Rectal smooth muscle tissue (tissue), 1 donor: ENCODE results near the gene PARD3B.

Experiments
- H3K27ac ChIP-seq: one replicate; pipeline ENCODE4 v1.7.0; 2013; ENCODE audit warnings: low read depth, low read length, inconsistent platforms
- H3K27me3 ChIP-seq: one replicate; pipeline ENCODE4 v1.7.0; 2013; ENCODE audit warnings: low read length; ENCODE audit not compliant: control insufficient read depth, insufficient read depth
- H3K36me3 ChIP-seq: one replicate; pipeline ENCODE4 v1.7.0; 2013; ENCODE audit warnings: low read length; ENCODE audit not compliant: control insufficient read depth, insufficient read depth
- H3K4me1 ChIP-seq: one replicate; pipeline ENCODE4 v1.7.0; 2013; ENCODE audit warnings: low read length; ENCODE audit not compliant: control insufficient read depth, insufficient read depth
- H3K4me3 ChIP-seq: one replicate; pipeline ENCODE4 v1.7.0; 2013; ENCODE audit warnings: low read length
- H3K9ac ChIP-seq: one replicate; pipeline ENCODE4 v1.7.0; 2013; ENCODE audit warnings: low read length

The PARD3B gene

DNA sequence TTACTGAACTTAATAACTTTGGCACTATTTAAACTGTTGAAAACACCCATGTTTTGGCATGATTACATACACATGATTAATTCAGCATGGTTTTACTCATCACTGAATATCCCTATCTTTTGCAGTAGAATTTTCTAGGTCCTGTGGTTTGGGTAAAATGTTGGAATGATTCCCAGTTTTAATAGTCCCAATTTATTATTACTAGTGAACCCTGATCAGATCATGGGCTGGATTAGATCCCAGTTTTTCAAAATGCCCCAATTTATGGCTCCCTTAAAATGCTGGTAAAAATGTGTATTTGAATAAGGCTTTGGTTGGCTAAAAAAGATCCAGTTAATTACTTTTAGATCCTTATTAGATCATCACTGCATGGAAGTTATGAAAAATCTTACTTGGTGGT lies 863.4 kb downstream of the PARD3B start:
- Histone ChIP-seq H3K9ac (no peak overlapping the region), H3K4me1 (no peaks in the 10 kb centered on the region), H3K27me3 (no peaks in the 10 kb centered on the region), H3K36me3 (no peaks in the 10 kb centered on the region), H3K27ac (no peak overlapping the region), H3K4me3 (no peak overlapping the region)

DNA sequence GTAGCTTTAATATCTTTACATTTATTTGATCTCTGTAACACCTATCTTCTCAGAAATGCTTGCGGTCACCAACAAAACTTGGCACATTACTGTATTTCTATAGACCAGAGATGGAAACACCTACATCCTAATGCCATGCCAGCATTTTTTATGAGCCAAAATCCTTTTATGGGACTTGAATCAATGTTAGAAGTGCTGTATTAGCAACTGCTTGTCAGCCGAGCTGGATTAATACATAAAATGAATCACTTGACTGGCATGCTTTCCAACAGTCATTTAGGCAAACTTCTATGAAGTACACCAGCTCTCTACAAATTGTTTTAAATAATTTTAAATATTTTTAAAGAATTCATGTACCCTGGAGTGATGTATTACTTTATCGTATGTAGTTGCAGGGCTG lies 864.1 kb downstream of the PARD3B start:
- H3K4me3 ChIP-seq: no peak overlapping the region
- no peaks in the 10 kb centered on the region for H3K27me3 ChIP-seq
- H3K4me1 ChIP-seq: no peaks in the 10 kb centered on the region
- H3K27ac ChIP-seq: no peak overlapping the region
- H3K9ac ChIP-seq: no peak overlapping the region
- H3K36me3 ChIP-seq: no peaks in the 10 kb centered on the region

DNA sequence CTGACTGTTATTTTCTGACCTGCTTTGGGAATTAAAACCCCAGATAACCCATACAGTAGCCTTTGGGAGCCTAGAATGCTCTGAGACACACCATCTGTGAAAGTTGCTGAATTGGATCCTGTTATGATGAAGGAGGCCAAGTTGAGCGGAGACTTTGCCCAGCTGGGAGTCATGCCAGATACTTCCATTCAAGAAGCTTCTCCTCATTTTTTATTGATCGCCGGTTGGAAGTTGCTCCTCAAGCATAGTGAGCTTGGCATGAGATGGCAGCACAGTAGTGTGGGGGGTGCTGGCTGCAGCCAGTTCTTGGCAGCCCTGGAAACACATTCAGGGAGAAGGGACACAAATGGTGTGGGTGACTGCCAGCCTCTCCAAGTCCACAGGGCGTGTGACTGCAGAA lies 866.3 kb downstream of the PARD3B start:
- Histone ChIP-seq H3K4me1 (no peaks in the 10 kb centered on the region), H3K4me3 (no peak overlapping the region), H3K27me3 (no peaks in the 10 kb centered on the region), H3K36me3 (no peaks in the 10 kb centered on the region), H3K9ac (no peak overlapping the region), H3K27ac (no peak overlapping the region)

DNA sequence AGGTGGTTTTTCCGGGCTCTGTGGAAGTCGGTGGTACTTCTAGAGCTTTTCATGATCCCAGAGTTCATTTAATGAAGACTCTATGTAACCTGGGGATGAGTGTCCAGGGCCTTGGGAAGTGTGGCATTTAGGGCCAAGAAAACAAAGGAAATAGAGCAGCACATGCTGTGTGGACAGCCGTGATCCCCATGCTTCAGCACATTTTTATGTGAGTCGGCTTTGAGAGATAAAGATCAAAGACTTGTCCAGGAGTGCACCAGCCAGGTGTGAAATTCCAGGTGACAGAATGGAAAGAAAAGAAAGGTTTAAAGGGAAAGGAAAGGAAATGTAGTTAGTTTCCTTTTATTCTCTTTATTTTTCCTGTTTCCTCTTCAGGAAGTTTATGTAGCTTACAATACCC lies 879.1 kb downstream of the PARD3B start:
- no peaks in the 10 kb centered on the region for H3K4me1 ChIP-seq
- H3K9ac ChIP-seq: no peak overlapping the region
- H3K36me3 ChIP-seq: no peaks in the 10 kb centered on the region
- no peak overlapping the region for H3K27ac ChIP-seq
- H3K27me3 ChIP-seq: no peaks in the 10 kb centered on the region
- H3K4me3 ChIP-seq: no peak overlapping the region

DNA sequence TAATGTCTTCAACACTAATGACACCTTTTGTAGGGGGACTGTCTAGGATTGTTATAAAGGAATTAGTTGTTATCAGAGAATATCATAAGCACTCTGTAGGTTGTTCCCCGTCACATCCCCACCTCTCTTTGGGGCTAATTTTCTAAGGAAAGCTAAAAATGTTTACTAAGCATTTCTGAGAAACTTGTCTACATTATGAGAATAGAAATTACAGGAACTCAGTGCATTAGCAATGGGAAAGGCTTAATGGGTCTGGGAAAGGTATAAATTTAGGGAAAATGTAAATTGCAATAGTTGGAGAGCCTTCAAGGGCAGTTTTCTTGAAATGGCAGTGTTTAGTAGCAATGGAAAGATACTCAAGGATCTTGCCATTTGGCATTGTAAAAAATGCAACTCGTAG lies 879.8 kb downstream of the PARD3B start:
- H3K4me1 ChIP-seq: no peaks in the 10 kb centered on the region

DNA sequence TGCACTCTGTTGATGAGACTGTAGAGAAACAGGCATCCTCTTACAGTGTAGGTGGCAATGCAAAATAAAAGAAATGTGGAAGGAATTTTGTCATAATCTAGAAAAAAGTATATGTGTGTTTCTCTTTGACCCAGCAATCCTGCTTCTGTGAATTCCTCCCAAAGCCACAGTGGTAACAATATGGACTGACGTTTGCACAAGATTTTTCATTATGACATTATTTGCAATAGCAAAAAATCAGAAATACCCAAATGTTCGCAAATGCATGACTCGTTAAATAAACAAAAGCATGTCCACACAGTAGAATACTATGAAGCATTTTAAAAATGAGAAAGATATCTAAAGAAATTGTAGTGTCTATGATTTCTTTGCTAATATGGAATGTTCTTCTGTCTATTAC lies 881.8 kb downstream of the PARD3B start:
- H3K27me3 ChIP-seq: no peaks in the 10 kb centered on the region
- H3K27ac ChIP-seq: no peak overlapping the region
- H3K36me3 ChIP-seq: no peaks in the 10 kb centered on the region
- no peak overlapping the region for H3K4me3 ChIP-seq
- no peaks in the 10 kb centered on the region for H3K4me1 ChIP-seq
- H3K9ac ChIP-seq: no peak overlapping the region

More for the DNA sequence above, 879.8 kb downstream of the PARD3B start:
- Histone ChIP-seq H3K36me3 (no peaks in the 10 kb centered on the region), H3K4me3 (no peak overlapping the region), H3K27ac (no peak overlapping the region), H3K27me3 (no peaks in the 10 kb centered on the region), H3K9ac (no peak overlapping the region)

DNA sequence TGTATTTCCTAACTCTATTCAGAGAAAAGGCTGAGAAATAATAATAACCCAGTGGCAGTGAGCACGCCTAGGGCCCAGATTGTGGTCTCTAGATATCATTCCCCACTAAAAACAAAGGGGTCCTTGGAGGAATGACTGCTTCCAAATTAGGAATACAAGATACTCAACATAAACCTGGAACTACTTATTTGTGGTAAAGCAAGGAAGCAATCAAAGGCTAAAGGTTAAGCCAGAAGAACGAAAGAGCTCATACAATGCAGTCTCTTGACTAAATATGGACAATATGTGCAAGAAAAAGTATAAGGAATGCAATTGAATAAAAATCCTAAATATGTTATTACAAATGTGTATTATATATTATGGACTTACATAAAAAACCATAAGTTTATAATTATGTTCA lies 883.5 kb downstream of the PARD3B start:
- Histone ChIP-seq H3K27me3 (no peaks in the 10 kb centered on the region), H3K4me3 (no peak overlapping the region), H3K36me3 (no peaks in the 10 kb centered on the region), H3K9ac (no peak overlapping the region), H3K4me1 (no peaks in the 10 kb centered on the region), H3K27ac (no peak overlapping the region)

DNA sequence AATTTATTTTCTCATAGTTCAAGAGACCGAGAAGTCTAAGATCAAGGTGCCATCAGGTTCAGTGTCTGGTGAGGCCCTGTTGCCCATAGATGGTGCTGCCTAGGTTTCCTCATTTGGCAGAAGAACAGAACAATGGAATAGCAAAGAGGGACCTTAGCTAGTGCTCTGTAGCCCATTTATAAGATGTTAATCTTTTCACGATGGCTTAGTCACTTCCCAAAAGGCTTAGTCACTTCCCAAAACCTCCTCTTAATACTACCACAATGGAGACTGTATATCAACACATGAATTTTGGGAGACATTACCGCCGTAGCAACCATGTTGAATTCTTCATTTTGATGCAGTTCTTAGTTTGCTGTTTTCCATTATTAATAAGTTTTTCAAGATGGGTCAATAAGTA lies 890.7 kb downstream of the PARD3B start:
- Histone ChIP-seq H3K4me3 (no peak overlapping the region), H3K9ac (no peak overlapping the region), H3K4me1 (no peaks in the 10 kb centered on the region), H3K36me3 (no peaks in the 10 kb centered on the region), H3K27ac (no peak overlapping the region), H3K27me3 (no peaks in the 10 kb centered on the region)

DNA sequence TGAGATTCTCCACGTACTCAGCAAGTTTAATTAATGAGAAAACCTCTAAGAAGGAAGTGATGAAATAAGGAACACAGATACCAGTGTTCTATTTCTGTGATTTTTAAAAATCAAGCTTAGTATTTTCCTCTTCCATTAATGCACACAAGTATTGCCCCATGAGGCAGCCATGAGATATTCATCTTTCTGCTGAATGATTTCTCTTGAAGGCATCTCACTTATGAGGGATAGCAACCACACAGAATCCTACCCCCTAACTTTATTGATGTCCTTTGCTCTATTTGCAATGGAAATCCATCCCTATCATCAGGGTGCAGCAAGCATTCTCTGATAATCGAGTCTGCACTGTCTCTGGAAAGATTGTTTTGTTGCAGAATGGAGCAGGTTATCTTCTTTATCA lies 893.0 kb downstream of the PARD3B start:
- H3K4me3 ChIP-seq: no peak overlapping the region
- H3K27ac ChIP-seq: no peak overlapping the region
- H3K27me3 ChIP-seq: no peaks in the 10 kb centered on the region
- H3K36me3 ChIP-seq: no peaks in the 10 kb centered on the region
- H3K4me1 ChIP-seq: no peaks in the 10 kb centered on the region
- no peak overlapping the region for H3K9ac ChIP-seq

DNA sequence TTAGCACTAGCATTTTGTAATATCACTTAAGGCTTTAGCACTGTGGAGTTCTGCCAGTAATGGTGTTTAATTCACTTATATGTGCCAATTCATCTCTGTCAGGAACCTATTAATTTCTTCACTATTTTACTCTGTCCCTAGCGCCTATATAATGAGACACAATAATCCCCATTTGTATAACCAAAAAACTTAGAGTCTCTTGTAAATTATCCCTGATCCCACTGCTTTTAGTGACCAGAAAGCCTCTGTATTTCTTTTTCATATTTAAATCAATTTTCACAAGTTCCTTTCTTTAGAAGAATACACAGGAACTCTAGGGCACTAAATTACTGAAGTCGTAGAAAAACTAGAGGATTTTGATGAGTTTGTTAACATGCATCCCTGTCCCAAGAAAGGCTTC lies 894.3 kb downstream of the PARD3B start:
- H3K9ac ChIP-seq: no peak overlapping the region
- H3K4me3 ChIP-seq: no peak overlapping the region
- H3K27me3 ChIP-seq: no peaks in the 10 kb centered on the region
- no peak overlapping the region for H3K27ac ChIP-seq
- no peaks in the 10 kb centered on the region for H3K4me1 ChIP-seq
- no peaks in the 10 kb centered on the region for H3K36me3 ChIP-seq

DNA sequence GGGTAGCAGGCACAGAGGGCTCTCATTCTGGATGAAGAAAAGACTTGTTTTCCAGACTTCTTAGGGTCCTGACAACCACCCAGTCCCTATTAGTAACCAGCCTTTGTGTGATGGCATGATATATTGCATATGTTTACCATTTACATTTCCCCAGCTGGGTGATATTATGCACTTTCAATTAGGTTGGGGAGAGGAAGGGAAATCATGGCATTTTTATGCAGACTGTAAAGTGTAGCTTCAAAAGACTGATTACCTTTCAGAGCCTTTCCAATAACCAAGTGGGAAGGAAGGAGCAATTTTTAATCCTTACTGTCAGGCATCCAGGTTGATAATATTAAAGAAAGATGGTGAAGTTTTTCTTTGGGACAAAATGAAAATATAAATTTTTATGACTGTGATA lies 896.2 kb downstream of the PARD3B start:
- Histone ChIP-seq H3K27ac (no peak overlapping the region), H3K4me3 (no peak overlapping the region), H3K36me3 (no peaks in the 10 kb centered on the region), H3K27me3 (no peaks in the 10 kb centered on the region), H3K4me1 (no peaks in the 10 kb centered on the region), H3K9ac (no peak overlapping the region)

DNA sequence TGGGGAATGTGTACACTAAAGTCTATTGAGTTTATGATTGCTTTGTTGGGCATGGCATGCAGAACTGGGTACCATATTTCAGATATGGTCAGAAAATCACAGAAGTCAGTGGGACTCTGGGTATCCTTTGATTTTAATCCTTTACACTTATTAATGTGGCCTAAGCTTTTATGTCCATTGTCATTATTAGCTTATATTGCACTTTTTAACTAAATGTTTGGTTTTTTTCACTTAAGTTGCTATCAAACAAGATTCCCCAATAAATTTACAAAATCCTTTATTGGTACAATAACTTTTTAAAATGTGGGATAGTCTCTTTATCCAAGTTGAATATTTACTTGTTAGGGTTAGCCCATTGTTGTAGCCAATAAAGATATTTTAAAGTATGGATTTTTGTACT lies 902.9 kb downstream of the PARD3B start:
- no peak overlapping the region for H3K27ac ChIP-seq
- H3K9ac ChIP-seq: no peak overlapping the region
- H3K36me3 ChIP-seq: no peaks in the 10 kb centered on the region
- H3K4me1 ChIP-seq: no peaks in the 10 kb centered on the region
- no peaks in the 10 kb centered on the region for H3K27me3 ChIP-seq
- H3K4me3 ChIP-seq: no peak overlapping the region

DNA sequence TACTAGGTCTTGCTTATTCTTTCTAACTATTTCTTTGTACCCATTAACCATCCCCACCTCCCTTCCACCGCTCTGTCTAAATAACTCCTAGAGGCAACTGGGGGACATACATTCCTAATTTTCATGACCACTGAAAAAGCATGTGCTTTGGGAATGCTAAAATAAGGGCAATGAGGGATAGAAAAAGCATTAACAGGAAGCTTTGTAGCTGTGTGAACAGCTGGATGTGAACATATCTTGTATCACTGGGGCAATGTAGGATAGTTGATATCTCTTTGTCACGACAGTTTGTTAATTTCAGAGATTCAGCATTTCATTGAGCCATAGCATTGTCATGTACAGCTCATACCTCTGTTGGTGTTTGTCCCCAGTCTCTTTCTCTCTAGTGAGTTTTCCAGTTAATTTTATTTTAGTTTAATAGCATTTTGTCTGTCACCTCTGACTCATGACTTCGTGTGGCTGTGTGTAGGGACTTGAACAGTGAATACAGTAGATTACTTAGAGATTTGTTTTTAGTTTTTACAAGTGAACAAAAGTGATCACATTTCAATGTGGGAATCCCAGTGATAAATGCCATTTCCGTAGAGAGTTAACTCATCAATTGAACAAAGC lies 906.7 kb downstream of the PARD3B start:
- Histone ChIP-seq H3K27me3 (no peaks in the 10 kb centered on the region), H3K36me3 (no peaks in the 10 kb centered on the region), H3K27ac (no peak overlapping the region), H3K4me1 (no peaks in the 10 kb centered on the region), H3K4me3 (no peak overlapping the region), H3K9ac (no peak overlapping the region)
